Myocyte (in vitro differentiated cells): ENCODE results near the gene RIOK1. TPM values are rescaled to one million over a fixed set of nuclear protein-coding genes. Genes with fewer than 3 reads are reported as not detected.
"Not testable (repeated sequence)": the region's sequence is repeated elsewhere in the genome, so short reads cannot be mapped to it uniquely, and the experiment has no call there.

Source experiments
- DNase-seq: peaks from one replicate; pipeline ENCODE4 v3.0.0-alpha.2; 2012; ENCODE audit warnings: low read depth
- total RNA-seq: library from RNA; depleted of rRNA; stranded (reverse); fragments of >200 nt; gene quantifications from 2 replicates; pipeline ENCODE4 v1.2.3, GENCODE V29; 2014

RIOK1 gene
- total RNA-seq, 1 donor from 2014 or later = 15.4 TPM

GRCh38 chr6:7439228-7439627, 49.6 kb downstream of the RIOK1 start:
- no peak for DNase-seq

DNA sequence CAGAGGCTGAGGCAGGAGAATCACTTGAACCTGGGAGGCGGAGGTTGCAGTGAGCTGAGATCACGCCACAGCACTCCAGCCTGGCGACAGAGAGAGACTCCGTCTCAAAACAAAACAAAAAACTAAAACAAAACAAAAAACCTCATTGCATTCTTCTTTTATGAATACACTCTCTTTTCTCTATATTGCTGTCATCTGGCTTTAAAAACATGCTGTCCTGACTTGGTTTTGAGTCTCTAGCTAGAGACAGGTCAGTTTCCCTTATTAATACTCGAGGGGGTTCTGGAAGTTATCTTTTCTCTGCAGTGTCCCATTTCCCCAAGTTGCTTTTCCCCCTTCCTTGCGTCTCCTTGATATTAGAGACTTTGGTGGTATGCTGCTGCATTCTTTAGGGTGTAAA, 50.9 kb downstream of the RIOK1 start:
- no peak for DNase-seq

DNA sequence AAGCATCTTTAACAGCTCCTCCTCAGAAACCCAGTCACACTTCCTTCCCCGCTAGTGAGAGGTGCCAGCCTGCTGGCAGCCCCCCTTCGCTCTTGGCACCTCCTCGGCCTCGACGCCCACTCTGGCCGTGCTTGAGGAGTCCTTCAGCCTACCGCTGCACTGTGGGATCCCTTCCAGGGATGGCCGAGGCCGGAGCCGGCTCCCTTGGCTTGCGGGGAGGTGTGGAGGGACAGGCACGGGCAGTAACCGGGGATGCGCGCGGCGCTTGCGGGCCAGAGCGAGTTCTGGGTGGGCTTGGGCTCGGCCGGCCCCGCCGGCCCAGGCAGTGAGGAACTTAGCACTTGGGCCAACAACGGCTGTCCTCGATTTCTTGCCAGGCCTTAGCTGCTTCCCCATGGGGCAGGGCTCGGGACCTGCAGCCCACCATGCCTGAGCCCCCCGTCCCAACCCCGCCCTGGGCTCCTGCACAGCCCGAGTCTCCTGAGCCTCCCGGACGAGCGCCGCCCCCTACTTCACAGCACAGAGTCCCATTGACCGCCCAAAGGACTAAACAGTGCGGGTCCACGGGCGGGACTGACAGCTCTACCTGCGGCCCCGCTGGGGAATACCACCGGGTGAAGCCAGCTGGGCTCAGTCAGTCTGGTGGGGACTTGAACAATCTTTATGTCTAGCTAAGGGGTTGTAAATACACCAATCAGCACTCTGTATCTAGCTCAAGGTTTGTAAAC, 51.6 kb downstream of the RIOK1 start:
- DNase-seq = no peak

DNA sequence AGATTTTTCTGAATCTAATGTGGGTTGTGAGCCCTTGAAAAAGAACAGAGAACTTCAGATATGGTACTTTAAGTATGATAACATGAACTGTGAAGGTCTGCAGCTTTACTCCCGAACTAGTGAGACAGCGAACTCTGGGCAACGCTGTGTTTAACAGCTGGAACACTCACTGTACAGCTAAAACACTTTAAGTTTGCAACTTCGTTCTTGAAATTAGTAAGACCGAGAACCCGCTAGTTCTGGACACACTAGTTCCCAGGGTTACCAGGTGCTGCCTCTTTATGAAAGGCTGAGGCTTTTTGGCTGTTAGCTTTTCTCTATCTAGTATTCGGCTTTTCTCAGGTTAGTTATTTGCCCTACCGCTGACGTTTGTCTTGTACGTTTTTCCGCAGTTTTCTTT, 52.9 kb downstream of the RIOK1 start:
- DNase-seq = no peak

GRCh38 chr6:7445101-7445500, 55.5 kb downstream of the RIOK1 start:
- DNase-seq = no peak

DNA sequence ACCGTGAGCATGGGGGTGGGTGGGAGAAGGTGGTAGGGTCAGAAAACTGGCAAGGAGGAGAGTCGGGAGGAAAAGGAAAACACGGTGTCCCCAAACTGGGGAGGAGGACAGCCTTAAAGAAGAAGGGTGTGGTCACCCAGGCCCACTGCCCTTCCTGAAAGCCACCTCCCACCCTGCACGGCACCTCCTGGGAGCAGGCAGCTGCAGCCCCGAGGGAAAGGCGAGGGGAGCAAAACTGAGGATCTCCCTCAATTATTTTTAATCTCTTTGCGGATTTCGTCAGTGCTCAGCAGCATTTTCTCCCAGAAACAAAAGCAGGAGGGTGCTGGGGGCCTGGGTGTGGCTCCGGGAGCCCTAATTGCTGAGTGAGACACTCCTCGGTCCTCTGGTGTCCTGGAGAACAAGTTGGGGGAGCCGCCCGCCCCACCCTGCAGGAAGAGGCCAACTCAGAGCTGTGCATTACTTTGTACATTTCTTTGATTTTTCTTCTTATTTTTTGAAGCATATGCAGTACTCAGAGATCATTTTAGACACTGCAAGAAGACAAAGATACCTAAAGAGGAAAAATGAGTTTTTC, 56.4 kb downstream of the RIOK1 start:
- no peak for DNase-seq

DNA sequence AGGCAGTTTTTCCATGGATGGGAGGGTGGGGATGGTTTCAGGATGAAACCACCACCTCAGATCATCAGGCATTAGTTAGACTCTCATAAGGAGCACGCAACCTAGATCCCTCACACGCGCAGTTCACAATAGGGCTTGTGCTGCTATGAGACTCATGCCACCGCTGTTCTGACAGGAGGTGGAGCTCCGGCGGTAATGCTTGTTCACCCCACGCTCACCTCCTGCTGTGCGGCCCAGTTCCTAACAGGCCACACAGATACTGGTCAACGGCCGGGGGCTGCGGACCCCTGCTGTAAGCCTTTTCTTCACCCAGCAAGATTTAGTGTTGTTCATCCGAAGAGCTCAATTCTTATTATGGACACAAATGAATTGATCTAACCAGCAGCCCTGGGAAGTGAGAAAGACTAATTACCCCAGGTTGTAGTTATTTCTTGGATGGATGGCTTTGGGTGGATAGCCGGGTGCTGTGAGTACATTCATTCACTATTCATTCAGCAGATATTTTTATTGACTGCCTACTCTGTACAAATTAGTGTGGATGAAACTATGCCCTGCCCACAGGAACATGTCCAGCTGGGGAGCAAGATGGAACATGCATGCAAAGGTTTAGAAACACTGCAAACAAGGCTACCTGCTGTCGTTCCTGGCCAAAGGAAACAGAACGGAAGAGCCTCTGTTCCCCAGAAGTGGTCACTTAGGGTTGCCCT, 57.2 kb downstream of the RIOK1 start:
- DNase-seq = no peak

GRCh38 chr6:7448232-7448631, 58.6 kb downstream of the RIOK1 start:
- DNase-seq = no peak

DNA sequence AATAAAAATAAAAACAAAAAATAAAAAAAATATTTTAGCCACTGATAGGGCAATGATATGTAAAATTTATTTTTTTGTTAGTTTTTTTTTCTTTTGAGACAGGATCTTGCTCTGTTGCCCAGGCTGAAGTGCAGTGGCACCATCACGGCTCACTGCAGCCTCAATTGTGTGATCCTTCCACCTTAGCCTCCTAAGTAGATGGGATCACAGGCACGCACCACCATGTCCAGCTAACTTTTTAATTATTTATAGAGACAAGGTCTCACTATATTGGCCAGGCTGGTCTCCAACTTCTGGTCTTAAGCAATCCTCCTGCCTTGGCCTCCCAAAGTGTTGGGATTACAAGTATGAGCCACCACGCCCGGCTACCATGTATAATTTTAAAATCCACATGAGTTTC, 59.4 kb downstream of the RIOK1 start:
- DNase-seq = no peak

GRCh38 chr6:7451326-7451725, 61.7 kb downstream of the RIOK1 start:
- no peak for DNase-seq

DNA sequence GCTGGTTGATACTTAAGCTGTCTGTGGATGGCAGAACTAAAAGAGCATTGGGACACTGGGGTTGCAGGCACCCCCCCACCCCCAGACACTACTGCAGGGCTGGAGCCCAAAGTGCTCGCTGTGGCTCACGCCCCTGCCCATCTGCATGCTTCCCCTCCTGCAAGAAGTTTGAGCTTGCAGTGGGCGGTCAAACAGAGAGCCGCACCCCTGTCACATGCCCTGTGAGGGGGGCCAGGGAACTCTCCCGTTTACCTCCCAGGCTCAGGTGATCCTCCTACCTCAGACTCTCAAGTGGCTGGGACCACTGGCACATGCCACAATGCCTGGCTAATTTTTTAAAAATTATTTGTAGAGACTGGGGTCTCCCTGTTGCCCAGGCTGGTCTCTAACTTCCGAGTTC, 63.3 kb downstream of the RIOK1 start:
- DNase-seq = no peak

DNA sequence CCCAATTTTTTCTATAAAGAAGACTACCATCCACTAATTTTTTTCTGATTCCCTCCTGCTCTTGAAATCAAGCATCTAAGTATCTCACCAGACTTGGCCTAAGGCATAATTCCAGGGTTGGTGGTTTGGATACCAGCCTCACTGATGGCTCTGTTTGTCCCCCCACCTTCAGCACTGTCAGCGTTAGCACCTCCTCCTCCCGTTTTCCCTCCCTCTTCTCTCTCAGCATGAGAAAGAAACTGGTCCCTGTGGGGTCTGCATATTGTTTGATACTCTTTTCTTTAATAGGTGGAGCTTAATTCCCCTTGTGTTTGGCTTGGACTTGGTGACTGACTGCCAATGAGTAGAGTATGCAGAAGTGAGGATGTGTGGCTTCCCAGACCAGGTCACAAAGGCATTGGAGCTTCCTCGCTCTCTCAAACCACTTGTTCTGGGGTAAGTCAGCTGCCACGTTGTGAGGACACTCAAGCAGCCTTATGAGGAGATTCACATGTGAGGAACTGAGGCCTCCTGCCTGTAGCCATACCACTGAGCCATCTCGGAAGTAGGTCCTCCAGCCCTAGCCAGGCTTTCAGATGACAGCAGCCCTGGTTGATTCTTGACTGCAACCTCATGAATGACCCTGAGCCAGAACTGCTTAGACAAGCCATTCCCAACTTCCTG, 65.2 kb downstream of the RIOK1 start:
- DNase-seq = no peak

GRCh38 chr6:7456302-7456701, 66.7 kb downstream of the RIOK1 start:
- not testable (repeated sequence) for DNase-seq

DNA sequence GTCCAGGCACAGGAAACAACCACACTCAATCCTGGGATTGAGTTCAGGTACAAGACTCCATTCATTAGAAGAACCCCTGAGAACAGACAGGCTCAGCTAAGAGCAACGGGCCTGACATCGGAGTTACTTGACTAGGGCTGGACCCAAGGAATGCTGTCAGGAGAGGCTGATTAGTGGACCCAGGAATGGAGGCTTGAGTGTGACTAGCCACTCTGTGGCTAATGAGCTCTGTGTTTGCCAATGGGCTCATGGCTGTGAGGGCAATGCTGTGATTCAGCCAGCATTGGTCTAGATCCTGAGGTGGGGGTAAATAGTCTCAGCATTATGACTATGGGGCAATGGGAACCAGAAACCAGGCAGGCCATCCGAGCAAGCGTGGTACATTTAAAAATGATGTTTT, 71.8 kb downstream of the RIOK1 start:
- peak; percentile 13 for DNase-seq

DNA sequence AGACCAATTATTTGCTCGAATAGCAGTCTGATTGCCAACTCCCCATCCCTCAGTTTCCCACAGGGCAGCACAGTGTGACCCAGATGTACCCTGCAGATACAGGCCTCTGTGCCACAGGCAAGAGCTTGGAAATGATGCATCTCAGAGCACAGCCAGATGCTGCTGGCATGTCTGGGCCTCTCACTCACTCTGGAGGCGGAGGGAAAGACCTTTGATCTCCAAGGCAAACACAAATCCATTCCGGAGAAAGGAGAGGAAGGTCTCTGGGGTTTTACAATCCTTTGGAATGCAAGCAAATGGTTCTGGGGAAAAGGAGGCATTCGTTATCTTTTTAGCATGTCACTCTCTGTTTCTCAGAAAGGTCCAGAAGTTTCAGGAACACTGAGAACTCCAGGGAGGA, 74.2 kb downstream of the RIOK1 start:
- DNase-seq = peak; percentile 47

GRCh38 chr6:7467007-7467897, 77.6 kb downstream of the RIOK1 start:
- no peak for DNase-seq

Other genes with a start within 250 kb of the RIOK1 start
- 68.2 and 74.2 TPM in 2 replicates for gene SSR1, start 76.6 kb upstream of the RIOK1 start, total RNA-seq
- not detected in 2 replicates for gene CAGE1, start 66 bp upstream of the RIOK1 start, total RNA-seq
- 7.8 and 13.1 TPM in 2 replicates for gene DSP, start 151.9 kb downstream of the RIOK1 start, total RNA-seq
- gene SNRNP48, start 200.4 kb downstream of the RIOK1 start, total RNA-seq = 22.2 and 25.4 TPM in 2 replicates